IMR-90 (cell line): ENCODE results near the gene PSPN. TPM values are rescaled to one million over a fixed set of nuclear protein-coding genes. Genes with fewer than 3 reads are reported as not detected.

Experiments used
- NFE2L2 ChIP-seq: fragments of 150-350 bp; IDR thresholded peaks from 2 replicates; pipeline ENCODE4 v1.6.1; 2016; ENCODE audit warnings: low read depth, mild to moderate bottlenecking, low read length
- RAD21 ChIP-seq: IDR thresholded peaks from 2 replicates; pipeline ENCODE4 v1.6.1; 2012; ENCODE audit warnings: low read length, improper control_type of control experiment
- USF2 ChIP-seq: fragments of 150-350 bp; IDR thresholded peaks from 2 replicates; pipeline ENCODE4 v1.6.1; 2017; ENCODE audit warnings: mild to moderate bottlenecking, antibody characterized with exemption, low read length, low read depth
- polyA plus RNA-seq, 3 experiments: library from polyadenylated mRNA; depleted of rRNA; stranded (reverse); fragments of >200 nt; gene quantifications; 2 replicates each; pipeline ENCODE4 v1.2.3, GENCODE V29; 2012; ENCODE audit warnings: low replicate concordance in 1 of 3
- total RNA-seq: library from RNA; depleted of rRNA; stranded (reverse); fragments of >200 nt; gene quantifications from 2 replicates; pipeline ENCODE4 v1.2.3, GENCODE V29; 2012

The PSPN gene
- total and polyA plus RNA-seq, 2 of the 4 experiments (the other 2 are of a cell fraction): 0.34 to 0.54 TPM

GRCh38 chr19:6393074-6393982 is 17.6 kb upstream of the PSPN start, which contains the start of gene GTF2F1 (continued):
- TF ChIP-seq USF2 (no peak), NFE2L2 (no peak), RAD21 (no peak)
